Cardiac fibroblast (primary cell): ENCODE measurements around the gene TPX2.

Experiments
- DNase-seq, 2 donors: peaks; one replicate each; pipeline versions ENCODE4 v3.0.0 to v3.0.0-alpha.2; 2010; ENCODE audit warnings: low read depth in 2 of 2
- H3K4me3 ChIP-seq, 2 donors: replicated peaks in 1 of 2; 1 replicate in 1 of 2; 2 replicates in 1 of 2; pipeline ENCODE4 v1.5.1; 2011; ENCODE audit warnings: low read depth in 2 of 2, low read length in 2 of 2, mild to moderate bottlenecking in 2 of 2, moderate library complexity in 1 of 2
- CTCF ChIP-seq: IDR thresholded peaks from one replicate; pipeline ENCODE4 v1.5.1; 2011; ENCODE audit warnings: low read depth, mild to moderate bottlenecking, low read length, inconsistent platforms

TPX2 gene

DNA sequence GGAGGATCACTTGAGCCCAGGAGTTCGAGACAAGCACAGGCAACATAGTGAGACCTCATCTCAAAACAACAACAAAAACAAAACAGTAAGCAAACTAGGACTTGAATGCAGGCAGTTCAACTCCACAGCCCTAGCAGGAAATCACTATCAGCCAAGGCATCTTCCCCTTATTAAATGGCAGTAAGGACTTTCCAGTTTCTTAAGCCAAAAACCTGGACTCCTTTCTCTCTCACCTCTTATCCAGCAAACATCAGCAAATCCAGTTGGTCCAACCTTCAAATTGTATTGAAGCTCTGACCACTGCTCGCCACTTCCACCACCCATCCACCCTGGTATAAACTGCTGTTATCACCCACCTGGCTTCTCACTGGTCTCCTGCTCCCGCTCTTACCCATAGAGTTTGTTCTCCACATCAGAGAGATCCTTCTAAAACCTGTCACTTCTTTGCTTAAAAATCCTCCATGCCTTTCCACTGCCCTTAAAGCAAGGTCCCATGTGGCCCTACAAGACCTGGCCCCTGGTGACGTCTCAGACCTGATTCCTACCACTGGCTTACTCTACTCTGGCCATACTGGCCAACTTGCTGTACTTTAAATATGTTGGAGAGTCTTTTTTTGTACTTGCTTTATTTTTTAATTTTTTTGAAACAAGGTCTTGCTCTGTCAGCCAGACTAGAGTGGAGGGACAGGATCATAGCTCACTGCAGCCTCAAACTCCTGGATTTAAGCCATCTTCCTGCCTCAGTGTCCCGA lies 44.1 kb upstream of the TPX2 start:
- H3K4me3 ChIP-seq = no peak overlapping the region
- DNase-seq = no peak
- TF ChIP-seq CTCF = no peak

DNA sequence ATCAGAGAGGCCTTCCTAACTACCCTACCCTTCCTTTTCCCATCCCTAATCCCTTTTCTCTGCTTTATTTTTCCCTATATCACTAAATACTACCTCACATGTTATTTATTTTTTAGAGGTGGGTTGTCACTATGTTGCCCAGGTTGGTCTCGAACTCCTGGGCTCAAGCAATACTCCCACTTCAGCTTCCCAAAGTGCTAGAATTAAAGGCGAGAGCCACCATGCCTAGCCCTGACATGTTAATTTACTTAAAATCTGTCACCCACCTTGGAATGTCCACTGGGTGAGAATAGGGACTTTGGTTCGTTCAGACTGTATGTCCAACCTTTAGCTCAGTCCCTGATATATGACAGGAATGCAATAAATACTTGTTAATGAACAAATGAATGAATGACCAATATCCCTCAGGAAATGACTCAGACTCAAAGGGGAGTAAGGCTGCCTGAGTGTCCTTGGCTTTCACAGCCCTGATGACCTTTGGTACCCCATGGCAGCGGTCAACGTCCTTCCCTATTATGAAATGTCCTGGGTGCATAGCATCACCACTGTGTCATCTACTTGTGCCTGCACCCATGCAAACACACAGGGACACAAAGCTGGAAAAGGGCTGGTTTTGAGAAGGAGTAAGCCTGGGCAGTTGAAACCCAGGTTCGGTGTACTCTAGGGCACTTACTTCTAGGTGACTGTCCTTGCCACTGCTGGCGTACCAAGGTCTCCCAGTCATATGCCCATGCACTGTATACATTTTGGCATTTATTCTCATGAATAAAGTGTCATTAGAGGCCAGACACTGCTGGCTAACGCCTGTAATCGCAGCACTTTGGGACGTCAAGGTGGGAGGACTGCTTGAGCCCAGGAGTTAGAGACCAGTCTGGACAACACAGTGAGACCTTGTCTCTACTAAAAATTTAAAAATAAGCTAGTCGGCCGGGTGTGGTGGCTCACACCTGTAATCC lies 43.0 kb upstream of the TPX2 start:
- no peak overlapping the region for H3K4me3 ChIP-seq
- peak; percentile 49 to 92 for DNase-seq
- no peak for TF ChIP-seq CTCF

- no peak overlapping the region for H3K4me3 ChIP-seq
- TF ChIP-seq CTCF = no peak
- DNase-seq = no peak
Measured at GRCh38 chr20:31698243-31698802, 40.8 kb upstream of the TPX2 start.

GRCh38 chr20:31698803-31699718 lies 40.0 kb upstream of the TPX2 start:
- no peak overlapping the region for H3K4me3 ChIP-seq
- no peak for TF ChIP-seq CTCF
- DNase-seq = peak; percentile 92 to 97

- no peak overlapping the region for H3K4me3 ChIP-seq
- no peak for TF ChIP-seq CTCF
Measured at GRCh38 chr20:31699801-31700728, 39.0 kb upstream of the TPX2 start.

More at GRCh38 chr20:31699801-31700728, 39.0 kb upstream of the TPX2 start:
- DNase-seq = no peak
